ENCODE measurements around the gene DDX1.

- TF ChIP-seq CTCF (IDR thresholded peaks at IDR 0.05) (no peak), ZFX (IDR thresholded peaks at IDR 0.05; ENCODE audit: borderline replicate concordance) (no peak)
Observed at GRCh38 chr2:15647622-15648590, 56.2 kb downstream of the DDX1 start.
